ENCODE results near the gene HTRA1.

Gene HTRA1

DNA sequence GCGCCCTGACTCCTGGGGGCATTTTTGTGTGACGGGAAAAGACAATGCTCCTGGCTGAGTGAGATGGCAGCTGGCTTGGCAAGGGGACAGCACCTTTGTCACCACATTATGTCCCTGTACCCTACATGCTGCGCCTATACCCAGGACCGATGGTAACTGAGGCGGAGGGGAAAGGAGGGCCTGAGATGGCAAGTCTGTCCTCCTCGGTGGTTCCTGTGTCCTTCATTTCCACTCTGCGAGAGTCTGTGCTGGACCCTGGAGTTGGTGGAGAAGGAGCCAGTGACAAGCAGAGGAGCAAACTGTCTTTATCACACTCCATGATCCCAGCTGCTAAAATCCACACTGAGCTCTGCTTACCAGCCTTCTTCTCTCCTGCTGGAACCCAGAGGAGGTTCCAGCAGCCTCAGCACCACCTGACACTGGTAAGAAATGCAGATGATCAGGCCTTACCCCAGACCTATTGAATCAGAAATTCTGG, 6.7 kb upstream of the HTRA1 start, which contains the start of gene ARMS2:
TSS of gene ARMS2 (plus strand) at position 51 of the 478 bp plus-strand sequence. CDS start at position 126, 75 bp downstream.
- DNase-seq (ENCODE audit: low read depth, low spot score): no peak

DNA sequence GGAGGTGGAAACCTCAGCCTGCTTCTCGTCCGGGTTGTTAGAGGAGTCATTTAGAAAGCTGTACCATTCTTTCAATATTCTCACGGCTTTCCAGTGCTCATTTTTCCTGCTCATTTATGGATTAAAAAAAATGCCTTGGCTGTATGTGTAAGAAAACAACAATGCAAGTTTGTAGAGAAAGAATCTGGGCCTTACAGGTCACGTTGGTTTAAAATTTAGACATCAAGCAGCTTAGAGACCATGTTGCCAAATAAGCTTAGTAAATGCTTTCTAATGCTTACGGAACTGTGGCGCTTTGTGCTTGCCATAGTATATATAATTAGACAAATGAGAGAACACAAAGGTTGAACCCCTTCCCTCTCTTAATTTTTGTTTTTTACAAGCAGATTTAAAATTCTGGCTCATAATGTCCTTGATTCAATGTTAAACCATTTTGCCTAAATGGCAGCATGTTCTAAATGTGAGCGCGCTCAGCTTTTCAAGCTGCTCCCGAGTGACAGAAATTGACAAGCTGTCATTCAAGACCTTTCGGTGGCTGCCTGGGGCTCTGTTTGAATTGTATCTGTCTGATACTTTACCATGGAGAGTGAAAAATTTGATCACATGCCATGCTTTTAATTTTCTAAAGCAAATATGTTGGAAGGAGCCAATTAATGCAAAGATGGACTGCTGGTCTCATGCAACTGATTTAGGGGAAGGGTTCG, 5.8 kb upstream of the HTRA1 start:
- no peak for DNase-seq (ENCODE audit: low read depth, low spot score)

DNA sequence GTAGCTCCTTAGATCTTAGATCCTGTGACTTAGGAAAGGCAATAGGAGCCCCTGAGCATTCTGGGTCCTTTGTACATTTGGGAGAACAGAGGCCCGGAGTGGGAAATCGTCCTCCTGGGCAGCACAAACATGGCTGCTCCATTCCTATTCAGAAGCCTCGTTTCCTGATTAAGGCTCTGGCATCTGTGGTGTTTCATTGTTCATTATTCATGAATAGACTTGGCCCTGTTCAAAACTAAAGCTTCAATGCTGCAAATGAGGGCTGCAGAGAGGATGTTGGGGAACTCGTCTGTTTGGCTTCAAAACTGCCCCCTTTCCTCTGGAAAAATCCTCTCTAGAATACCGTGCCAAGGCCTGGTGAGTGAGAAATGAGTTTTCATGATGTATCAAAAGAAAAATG, 3.4 kb upstream of the HTRA1 start:
- DNase-seq (ENCODE audit: low read depth, low spot score): no peak

DNA sequence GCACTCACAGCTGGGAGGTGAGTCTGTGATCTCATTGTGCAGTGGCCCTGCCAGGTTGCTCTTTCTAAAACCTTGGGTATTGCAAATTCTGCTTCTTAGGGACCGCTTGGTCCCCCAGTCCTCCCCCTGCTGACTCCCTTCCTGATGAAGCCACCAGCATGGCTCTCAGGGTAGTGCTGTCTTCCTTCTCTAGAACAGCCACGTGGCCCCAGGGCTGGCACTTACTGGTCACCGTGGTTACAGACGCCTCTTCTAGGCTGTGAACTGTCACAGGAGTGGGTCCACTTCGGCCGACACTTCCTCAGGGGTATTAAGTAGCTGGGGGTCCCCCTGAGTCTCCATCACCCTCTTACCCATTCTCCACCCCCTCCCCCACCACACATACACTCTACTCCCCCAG, 2.7 kb upstream of the HTRA1 start:
- DNase-seq (ENCODE audit: low read depth, low spot score): no peak

DNA sequence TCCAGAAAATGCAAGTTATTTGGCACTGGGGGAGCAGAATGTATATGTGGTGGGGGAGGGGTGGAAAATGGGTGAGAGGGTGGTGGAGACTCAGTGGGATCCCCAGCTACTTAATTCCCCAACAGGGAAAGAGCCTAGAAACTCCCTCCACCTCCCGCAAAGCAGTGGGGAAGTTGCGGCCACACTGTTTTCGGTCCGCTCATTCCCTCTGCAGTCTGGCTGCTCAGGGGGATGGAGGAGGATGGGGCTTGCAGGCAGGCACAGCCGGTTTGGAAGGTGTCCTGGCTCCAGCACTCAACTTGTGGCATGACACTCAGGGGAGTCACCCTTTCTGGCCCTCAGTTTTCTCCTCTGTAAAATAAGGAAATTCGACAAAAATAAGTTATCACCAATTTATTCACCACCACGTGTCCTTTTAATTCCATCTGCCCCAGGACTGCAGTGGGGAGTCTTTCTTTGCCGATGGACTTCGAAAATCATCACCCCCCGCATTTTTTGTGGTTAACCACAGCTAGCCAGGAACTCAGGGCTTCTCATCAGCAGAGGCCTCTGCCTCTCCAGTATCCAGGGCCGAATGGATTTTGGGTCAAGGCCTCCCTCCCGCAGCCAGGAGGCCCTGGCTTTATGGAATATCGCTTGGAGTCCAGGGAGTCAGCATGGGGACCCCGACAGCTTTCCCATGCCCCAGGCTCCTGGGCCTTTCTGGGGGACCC, 1.6 kb upstream of the HTRA1 start:
- peak; percentile 74 for DNase-seq (ENCODE audit: low read depth, low spot score)

DNA sequence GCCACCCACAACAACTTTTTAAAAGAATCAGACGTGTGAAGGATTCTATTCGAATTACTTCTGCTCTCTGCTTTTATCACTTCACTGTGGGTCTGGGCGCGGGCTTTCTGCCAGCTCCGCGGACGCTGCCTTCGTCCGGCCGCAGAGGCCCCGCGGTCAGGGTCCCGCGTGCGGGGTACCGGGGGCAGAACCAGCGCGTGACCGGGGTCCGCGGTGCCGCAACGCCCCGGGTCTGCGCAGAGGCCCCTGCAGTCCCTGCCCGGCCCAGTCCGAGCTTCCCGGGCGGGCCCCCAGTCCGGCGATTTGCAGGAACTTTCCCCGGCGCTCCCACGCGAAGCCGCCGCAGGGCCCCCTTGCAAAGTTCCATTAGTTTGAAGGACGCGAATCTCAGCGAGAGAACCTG, 461 bp upstream of the HTRA1 start:
- peak; percentile 37 for DNase-seq (ENCODE audit: low read depth, low spot score)

DNA sequence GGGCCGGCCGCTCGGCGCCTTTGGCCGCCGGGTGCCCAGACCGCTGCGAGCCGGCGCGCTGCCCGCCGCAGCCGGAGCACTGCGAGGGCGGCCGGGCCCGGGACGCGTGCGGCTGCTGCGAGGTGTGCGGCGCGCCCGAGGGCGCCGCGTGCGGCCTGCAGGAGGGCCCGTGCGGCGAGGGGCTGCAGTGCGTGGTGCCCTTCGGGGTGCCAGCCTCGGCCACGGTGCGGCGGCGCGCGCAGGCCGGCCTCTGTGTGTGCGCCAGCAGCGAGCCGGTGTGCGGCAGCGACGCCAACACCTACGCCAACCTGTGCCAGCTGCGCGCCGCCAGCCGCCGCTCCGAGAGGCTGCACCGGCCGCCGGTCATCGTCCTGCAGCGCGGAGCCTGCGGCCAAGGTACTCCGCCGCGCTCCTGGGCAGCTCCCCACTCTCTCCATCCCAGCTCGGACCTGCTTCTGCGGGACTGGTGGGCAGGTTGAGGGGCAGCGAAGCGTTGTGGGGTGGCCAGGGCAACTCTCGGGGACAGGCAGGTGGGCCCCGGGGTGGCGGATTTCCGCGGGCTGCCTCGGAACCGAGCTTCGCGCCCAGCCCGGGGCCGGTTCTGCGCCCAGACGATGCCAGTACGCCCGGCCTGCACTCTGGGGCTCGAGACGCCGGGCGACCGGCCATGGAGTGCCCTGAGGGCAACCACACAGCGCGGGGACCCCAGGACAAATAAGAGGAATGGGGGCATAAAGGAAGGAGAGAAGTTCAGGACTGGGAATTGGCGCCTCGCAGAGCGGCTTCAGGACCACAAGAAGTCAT, 578 bp downstream of the HTRA1 start:
- peak; percentile 71 for DNase-seq (ENCODE audit: low read depth, low spot score)

DNA sequence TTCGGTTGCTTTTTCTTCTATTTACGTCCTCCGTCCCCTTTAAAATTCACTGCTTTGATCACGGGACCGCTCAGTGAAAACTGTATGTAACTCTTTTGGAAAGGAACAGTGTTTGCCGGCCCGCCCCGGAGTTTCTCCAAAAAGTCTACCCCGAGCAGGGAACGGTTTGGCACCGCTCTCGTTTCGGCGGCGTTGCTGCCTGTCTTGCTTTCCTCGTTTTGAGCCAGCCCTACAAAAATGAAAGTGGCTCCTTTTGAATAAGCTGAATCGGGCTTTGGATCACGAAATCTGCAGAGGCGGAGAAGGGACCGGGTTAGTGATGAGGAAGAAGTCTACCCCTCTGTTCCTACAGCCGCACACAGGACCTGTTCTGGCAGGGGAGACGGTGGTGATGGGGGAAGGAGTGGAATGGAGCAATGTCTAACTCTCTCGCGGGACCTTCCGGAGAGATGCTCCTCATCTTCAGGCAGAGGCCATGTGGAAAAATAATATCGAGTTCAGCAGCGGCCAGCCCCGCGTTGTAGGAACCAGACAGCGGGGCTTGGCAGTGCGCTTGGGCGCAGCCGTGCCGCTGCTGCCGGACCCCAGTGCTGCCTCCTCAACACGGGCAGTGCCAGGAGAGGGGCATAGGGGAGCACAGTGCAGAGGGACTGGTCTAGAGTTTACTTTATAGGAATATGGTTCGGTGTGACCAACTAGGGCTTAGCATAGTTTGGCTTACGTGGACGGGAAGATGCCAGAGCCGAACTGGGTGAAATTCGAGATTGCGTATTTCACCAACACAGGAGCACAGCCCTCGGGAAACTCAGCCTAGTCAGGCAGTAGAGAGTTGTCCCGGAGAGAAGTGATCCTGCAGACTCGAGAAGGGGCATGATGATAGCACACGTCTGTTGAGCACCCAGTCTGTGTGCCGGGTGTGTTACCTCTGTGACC, 1.4 kb downstream of the HTRA1 start:
- DNase-seq (ENCODE audit: low read depth, low spot score): peak; percentile 68

DNA sequence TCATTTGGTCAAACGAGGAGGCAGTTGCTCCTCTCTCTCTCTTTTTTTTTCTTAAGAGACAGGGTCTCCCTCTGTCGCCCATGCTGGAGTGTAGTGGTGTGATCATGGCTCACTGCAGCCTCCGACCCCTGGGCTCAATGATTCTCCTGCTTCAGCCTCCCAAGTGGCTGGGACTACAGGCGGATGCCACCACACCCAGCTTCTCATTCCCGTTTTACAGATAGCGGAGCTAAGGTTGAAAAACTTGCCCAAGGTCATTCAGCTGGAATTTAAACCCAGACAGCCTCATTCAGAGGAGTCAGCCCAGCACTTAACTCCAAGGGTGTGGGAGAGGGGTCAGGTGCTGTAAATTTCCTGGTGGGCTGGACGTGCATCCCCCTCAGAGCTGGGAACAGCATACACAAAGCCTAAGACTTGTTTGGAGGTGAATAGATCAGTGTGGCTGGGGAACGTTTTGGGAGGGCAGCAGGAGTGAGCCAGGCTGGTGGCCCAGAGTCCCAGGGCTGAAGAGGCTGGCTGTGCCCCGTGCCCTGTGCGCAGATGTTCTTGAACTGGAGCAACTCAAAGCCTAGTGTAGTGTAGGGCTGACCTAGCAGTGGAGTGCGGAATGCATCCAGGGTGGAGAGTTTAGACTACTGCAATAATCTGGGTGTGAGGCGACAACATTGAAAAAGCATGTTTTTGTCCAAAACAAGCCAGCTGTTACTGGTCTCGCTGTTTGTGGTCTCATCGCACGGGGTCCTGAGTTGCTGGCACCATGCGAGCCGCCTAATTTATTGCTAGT, 2.3 kb downstream of the HTRA1 start:
- DNase-seq (ENCODE audit: low read depth, low spot score): no peak

DNA sequence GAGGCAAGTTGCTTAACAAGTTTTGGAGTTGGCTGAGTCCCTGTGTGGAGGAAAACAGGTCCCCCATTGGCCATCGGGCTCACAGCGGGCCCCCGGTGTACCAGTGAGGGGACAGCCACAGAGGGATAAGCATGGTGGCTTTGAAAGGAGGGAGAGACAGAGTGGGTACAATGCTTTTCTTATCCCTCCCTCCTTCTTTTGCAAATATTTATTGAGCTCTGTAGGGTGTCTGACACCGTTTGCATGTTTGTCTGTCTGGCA, 2.8 kb downstream of the HTRA1 start:
- no peak for DNase-seq (ENCODE audit: low read depth, low spot score)

DNA sequence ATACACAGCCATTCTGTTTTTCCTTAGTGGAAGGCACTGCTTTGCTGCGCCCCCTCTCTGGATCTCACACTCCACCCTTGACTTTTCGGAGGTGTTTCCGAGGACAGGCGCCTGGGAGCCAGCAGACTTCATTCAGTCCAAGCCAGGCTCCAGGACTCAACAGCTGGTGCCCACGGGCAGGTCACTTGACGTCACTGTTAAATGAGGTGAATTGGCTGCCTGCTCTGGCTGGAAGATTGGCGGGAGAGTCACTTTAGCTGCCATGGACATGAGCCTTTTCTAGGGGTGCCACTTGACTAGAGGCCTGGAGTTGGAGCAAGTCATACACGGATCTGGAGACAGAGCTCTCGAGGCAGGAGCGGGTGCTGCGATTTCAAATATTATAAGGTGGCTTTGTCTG, 3.2 kb downstream of the HTRA1 start:
- DNase-seq (ENCODE audit: low read depth, low spot score): no peak

DNA sequence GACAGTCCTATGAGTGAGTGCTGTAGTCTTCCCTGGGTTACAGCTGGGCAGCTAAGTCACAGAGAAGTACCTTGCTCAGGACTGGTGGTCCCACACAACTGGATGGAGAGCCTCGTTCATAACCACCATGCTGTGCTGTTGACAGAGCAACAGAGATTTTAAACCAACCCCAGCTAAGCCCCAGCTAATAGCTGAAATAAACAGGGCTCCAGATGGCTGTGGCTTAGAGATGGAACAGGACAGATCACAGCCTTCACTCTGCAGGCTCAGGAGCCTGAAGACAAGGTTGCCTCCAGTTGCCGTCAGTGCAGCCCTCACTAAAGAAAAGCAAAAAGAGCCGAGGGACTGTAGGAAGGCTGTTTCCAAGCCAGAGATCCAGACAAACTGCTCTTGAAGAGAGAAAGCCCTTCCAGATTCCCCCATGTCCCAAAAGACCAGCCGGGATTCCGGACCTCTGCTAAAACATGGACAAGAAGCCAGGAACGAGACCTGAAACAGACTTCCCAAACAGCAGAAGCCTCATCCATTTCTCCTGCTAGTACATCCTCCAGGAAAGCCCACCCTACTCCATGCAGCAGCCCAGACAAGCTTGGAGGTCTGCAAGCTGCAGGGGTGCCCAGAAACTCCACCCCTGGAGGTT, 4.2 kb downstream of the HTRA1 start:
- DNase-seq (ENCODE audit: low read depth, low spot score): no peak

DNA sequence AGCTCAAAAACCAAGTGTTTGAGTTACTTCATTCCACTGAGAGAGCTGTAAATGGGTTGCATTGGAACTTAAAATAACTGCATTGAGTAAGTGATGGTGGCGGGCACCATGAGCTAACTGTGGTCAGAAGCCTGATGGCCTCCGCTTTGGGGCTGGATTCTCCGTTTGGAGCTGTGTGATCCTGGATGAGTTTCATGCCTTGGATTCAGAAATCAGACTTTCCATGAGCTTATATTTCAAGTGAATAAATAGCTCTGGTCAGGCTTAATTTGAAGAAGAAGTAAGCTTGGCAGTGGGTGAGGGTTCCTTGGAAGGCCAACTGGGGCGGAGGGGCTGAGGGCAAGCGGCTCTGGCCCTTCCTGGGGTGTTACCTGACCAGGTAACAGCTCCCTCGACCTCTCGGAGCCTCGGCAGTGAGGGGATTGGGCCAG, 5.6 kb downstream of the HTRA1 start:
- no peak for DNase-seq (ENCODE audit: low read depth, low spot score)

DNA sequence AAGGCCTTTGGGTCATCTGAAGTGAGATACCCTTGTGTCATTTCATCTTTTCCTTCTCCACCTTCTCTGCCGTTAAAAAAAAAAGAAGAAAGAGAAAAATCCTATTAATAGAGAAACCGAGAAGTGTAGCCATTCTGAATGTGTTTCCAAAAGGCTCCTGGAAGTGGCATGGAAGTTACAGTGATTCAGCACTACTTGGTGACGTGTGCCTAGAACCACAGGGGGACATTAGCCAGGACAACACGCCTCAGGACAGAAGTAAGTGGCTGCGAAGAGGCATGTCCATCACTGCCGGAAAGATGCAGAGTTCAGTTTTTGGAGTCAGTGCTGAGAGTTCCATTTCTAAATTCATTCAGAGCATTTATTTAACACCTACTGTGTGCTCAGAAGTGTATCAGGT, 6.3 kb downstream of the HTRA1 start:
- DNase-seq (ENCODE audit: low read depth, low spot score): no peak

DNA sequence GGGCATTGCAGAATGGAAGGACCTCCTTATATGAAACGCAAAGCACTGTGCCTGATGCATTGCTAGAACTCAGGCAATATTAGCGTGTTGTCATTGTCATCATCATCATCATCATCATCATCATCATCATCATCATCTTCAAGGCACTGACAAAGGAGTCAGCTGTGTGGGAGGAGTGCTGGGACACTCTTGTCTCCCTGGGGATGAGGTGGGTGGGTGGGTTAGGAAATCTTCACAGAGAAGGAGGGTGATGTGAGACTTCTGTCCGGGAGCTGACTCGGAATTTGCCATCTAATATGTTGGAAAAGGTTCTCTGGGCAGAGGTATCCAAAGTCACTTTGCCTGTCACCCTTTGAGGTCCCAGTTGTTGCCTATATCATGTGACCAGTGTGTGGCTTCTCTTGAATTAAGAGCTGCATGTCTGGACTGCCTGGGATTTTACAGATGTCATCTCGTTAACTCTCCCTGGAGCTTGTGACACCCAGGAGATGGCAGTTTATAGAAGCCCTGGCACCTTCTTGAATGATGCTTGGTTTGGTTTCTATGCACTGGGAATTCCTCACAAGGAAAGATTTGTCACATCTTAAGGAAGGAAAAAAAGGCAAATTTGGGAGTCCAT, 7.1 kb downstream of the HTRA1 start:
- no peak for DNase-seq (ENCODE audit: low read depth, low spot score)

DNA sequence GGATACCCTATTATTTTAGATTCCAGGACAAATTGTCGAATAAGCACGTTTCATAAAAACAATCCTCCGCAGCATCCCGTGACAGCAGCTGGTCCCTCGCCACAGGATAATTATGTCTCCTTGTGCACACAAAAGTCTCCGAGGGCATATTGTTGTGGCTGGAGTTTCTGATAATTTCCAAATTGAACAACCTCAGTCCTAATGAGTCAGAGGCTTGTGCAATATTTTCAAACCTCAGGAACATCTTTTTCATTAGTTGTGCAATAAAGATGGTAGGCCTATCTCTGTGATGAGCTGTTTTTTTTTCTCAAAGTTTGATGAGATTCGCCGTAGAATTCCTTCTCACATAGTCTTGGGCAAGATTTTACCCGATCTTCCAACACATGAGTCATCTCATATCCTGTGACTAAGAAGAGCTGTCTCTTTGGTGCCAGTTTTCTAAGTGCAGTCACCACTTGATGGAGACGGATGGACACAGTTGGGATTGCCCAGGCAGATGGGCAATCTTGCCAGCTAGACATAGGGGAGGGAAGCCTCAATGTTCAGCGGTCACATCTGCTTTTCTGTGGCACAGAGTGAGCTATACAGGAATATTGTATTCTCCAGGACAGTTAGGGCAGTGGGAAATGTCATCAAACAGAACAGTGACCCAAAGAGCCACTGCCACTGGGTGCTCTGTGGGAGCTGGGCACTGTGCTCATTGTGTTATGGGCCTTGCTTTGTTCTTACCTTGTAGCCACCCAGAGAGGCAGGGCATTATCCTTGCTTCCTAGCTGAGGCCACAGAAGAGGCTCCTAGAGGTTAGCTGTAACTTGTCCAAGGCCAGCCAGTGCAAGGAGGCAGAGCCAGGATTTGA, 7.8 kb downstream of the HTRA1 start:
- DNase-seq (ENCODE audit: low read depth, low spot score): peak; percentile 67

DNA sequence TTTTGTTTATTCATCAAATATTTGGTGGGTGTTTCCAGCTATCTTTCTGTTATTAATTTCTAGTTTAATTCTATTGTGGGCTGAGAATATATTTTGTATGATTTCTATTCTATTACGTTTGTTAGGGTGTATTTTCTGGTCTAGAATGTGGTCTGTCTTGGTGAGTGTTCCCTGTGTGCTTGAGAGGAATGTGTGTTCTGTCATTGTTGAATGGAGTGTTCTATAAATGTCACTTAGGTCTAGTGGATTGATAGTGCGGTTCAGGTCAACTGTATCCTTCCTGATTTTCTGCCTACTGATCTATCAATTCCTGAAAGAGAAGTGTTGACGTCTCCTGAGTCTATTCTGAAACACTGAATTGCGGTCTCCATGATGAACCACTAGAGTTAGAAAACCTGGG, 8.5 kb downstream of the HTRA1 start:
- DNase-seq (ENCODE audit: low read depth, low spot score): no peak

DNA sequence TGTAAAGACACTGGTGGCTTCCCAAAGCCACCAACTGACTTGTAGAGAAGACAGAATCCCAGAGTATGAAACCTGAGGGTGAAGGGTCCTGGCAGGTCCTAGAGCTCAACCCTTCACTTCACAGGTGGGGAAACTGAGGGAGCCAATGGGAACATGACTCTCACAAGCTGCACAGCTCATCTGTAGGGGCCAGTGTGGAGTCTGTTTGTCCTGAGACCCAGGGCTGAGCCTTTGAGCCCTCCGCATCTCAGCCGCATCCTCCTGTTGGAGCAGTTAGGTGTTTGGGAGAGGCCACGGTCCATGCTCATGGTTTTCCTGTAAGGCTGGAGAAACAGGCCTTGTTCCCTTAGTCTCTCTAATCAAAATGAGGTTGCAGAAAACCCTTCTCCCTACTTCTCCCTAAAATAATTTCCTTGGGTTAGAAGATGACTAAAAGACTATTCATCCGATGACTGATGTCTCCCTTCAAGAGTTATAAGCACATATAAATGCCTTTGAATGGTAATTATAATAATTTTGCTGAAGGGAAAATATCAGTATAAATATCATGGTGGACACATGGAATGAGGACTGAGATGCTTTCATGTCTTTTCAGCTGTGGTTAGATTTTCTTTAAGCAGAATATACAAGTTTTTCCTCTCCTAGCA, 10.3 kb downstream of the HTRA1 start:
- DNase-seq (ENCODE audit: low read depth, low spot score): no peak
